Type B pancreatic cell (in vitro differentiated cells): ENCODE data around the gene OR51E1. TPM values are rescaled to one million over a fixed set of nuclear protein-coding genes. Genes with fewer than 3 reads are reported as not detected.

Experiments used
- DNase-seq: peaks from one replicate; pipeline ENCODE4 v3.0.0; 2021; ENCODE audit warnings: mixed read lengths; ENCODE audit not compliant: unreplicated experiment; ENCODE audit errors: extremely low spot score
- H3K27ac Mint-ChIP-seq: 2 replicates; pipeline ENCODE4 v1.8.0; 2021; ENCODE audit warnings: mild to moderate bottlenecking, mixed read lengths
- H3K27me3 Mint-ChIP-seq: 2 replicates; pipeline ENCODE4 v1.8.0; 2021; ENCODE audit warnings: mixed read lengths
- H3K36me3 Mint-ChIP-seq: 2 replicates; pipeline ENCODE4 v1.8.0; 2021; ENCODE audit warnings: mixed read lengths
- H3K4me1 Mint-ChIP-seq: one replicate; pipeline ENCODE4 v1.8.0; 2021; ENCODE audit warnings: mixed read lengths; ENCODE audit not compliant: unreplicated experiment
- H3K4me3 Mint-ChIP-seq: 2 replicates; pipeline ENCODE4 v1.8.0; 2021; ENCODE audit warnings: mild to moderate bottlenecking, mixed read lengths
- H3K9me3 Mint-ChIP-seq: 2 replicates; pipeline ENCODE4 v1.8.0; 2021; ENCODE audit warnings: mixed read lengths
- CTCF ChIP-seq: fragments of 200-600 bp; sonication (generic); conservative IDR thresholded peaks from 2 replicates; pipeline ENCODE4 v1.5.0; 2021; ENCODE audit warnings: antibody characterized with exemption, mild to moderate bottlenecking
- total RNA-seq: library from RNA; stranded (reverse); gene quantifications from 2 replicates; pipeline ENCODE4 v1.2.1, GENCODE V29; 2021; ENCODE audit warnings: low replicate concordance

The OR51E1 gene
- total RNA-seq, 1 donor from 2014 or later, result 0.51 TPM

- H3K36me3 Mint-ChIP-seq, result no peaks in the 10 kb centered on the region
- H3K4me3 Mint-ChIP-seq, result no peak overlapping the region
These were observed 1.7 kb upstream of the OR51E1 start for GRCh38 chr11:4642043-4642442.

GRCh38 chr11:4643076-4643475 is 706 bp upstream of the OR51E1 start:
- H3K27me3 Mint-ChIP-seq, result peaks cover 5% of the 10 kb centered on the region
- no peak for TF ChIP-seq CTCF
- H3K27ac Mint-ChIP-seq, result no peak overlapping the region
- no peak for DNase-seq
- H3K4me1 Mint-ChIP-seq, result peaks cover 2% of the 10 kb centered on the region
- no peak overlapping the region for H3K4me3 Mint-ChIP-seq
- H3K36me3 Mint-ChIP-seq, result no peaks in the 10 kb centered on the region
- no peaks in the 10 kb centered on the region for H3K9me3 Mint-ChIP-seq

More at GRCh38 chr11:4642043-4642442, 1.7 kb upstream of the OR51E1 start:
- no peak for TF ChIP-seq CTCF
- H3K4me1 Mint-ChIP-seq, result no peaks in the 10 kb centered on the region
- DNase-seq, result no peak
- no peak overlapping the region for H3K27ac Mint-ChIP-seq
- H3K9me3 Mint-ChIP-seq, result no peaks in the 10 kb centered on the region
- H3K27me3 Mint-ChIP-seq, result peaks cover 5% of the 10 kb centered on the region

- no peak for TF ChIP-seq CTCF
- peaks cover 5% of the 10 kb centered on the region for H3K27me3 Mint-ChIP-seq
- H3K36me3 Mint-ChIP-seq, result no peaks in the 10 kb centered on the region
- H3K4me1 Mint-ChIP-seq, result peaks cover 4% of the 10 kb centered on the region
- H3K4me3 Mint-ChIP-seq, result no peak overlapping the region
- no peak for DNase-seq
- H3K27ac Mint-ChIP-seq, result no peak overlapping the region
- no peaks in the 10 kb centered on the region for H3K9me3 Mint-ChIP-seq
These were observed 451 bp downstream of the OR51E1 start for GRCh38 chr11:4644233-4644632.

GRCh38 chr11:4645974-4646373 is 2.2 kb downstream of the OR51E1 start:
- Mint-ChIP-seq H3K9me3 (no peaks in the 10 kb centered on the region), H3K4me3 (no peak overlapping the region), H3K27me3 (peaks cover 3% of the 10 kb centered on the region), H3K27ac (no peak overlapping the region), H3K4me1 (peaks cover 4% of the 10 kb centered on the region), H3K36me3 (no peaks in the 10 kb centered on the region)
- no peak for TF ChIP-seq CTCF
- no peak for DNase-seq

GRCh38 chr11:4647766-4648165 is 4.0 kb downstream of the OR51E1 start:
- Mint-ChIP-seq H3K9me3 (no peaks in the 10 kb centered on the region), H3K4me1 (peaks cover 4% of the 10 kb centered on the region), H3K4me3 (no peak overlapping the region), H3K27ac (no peak overlapping the region), H3K36me3 (no peaks in the 10 kb centered on the region), H3K27me3 (peaks cover 3% of the 10 kb centered on the region)
- TF ChIP-seq CTCF, result no peak
- DNase-seq, result no peak
